Ishikawa (cell line): ENCODE results near the gene DGKG.

Experiments used
- CEBPB ChIP-seq: IDR thresholded peaks from 2 replicates; pipeline ENCODE4 v1.6.1; 2012
- CREB1 ChIP-seq: IDR thresholded peaks from 2 replicates; pipeline ENCODE4 v1.6.1; 2012; ENCODE audit warnings: low read depth
- EGR1 ChIP-seq: IDR thresholded peaks from 2 replicates; pipeline ENCODE4 v1.6.1; 2012
- EP300 ChIP-seq: IDR thresholded peaks from 2 replicates; pipeline ENCODE4 v1.6.1; 2012; ENCODE audit warnings: borderline replicate concordance
- FOXM1 ChIP-seq: IDR thresholded peaks from 2 replicates; pipeline ENCODE4 v1.6.1; 2012; ENCODE audit warnings: low read depth, borderline replicate concordance
- MAX ChIP-seq: IDR thresholded peaks from 2 replicates; pipeline ENCODE4 v1.6.1; 2012
- NFIC ChIP-seq: IDR thresholded peaks from 2 replicates; pipeline ENCODE4 v1.6.1; 2012
- RAD21 ChIP-seq: IDR thresholded peaks from 2 replicates; pipeline ENCODE4 v1.6.1; 2012; ENCODE audit warnings: low read depth
- REST ChIP-seq: IDR thresholded peaks from 2 replicates; pipeline ENCODE4 v1.6.1; 2012; ENCODE audit warnings: low read depth, mild to moderate bottlenecking
- TAF1 ChIP-seq: IDR thresholded peaks from 2 replicates; pipeline ENCODE4 v1.6.1; 2012; ENCODE audit warnings: low read depth, mild to moderate bottlenecking
- TCF12 ChIP-seq: IDR thresholded peaks from 2 replicates; pipeline ENCODE4 v1.6.1; 2012; ENCODE audit warnings: low read depth
- TEAD4 ChIP-seq: IDR thresholded peaks from 2 replicates; pipeline ENCODE4 v1.6.1; 2012
- USF1 ChIP-seq: IDR thresholded peaks from 2 replicates; pipeline ENCODE4 v1.6.1; 2012
- YY1 ChIP-seq: IDR thresholded peaks from 2 replicates; pipeline ENCODE4 v1.6.1; 2012; ENCODE audit warnings: low read depth
- ZBTB7A ChIP-seq: IDR thresholded peaks from 2 replicates; pipeline ENCODE4 v1.6.1; 2012; ENCODE audit warnings: low read depth

Gene DGKG

GRCh38 chr3:186097663-186098451 is 264.2 kb downstream of the DGKG start:
- peak; percentile 53; the same call in 1 of the 2 replicates for TF ChIP-seq CREB1
- no peak for TF ChIP-seq EGR1
- TF ChIP-seq TAF1 = peak; percentile 49; the same call in 1 of the 2 replicates
- TF ChIP-seq REST = no peak
- TF ChIP-seq FOXM1 = peak; percentile 90
- no peak; the same call in 1 of the 2 replicates for TF ChIP-seq RAD21
- peak; percentile 54; the same call in 1 of the 2 replicates for TF ChIP-seq CEBPB
- TF ChIP-seq TEAD4 = peak; percentile 81
- TF ChIP-seq USF1 = peak; percentile 6; the same call in 1 of the 2 replicates
- TF ChIP-seq MAX = peak; percentile 86
- TF ChIP-seq YY1 = peak; percentile 75
- 0 out of 2 replicates have a peak, but pooled peaks have one; percentile 71 for TF ChIP-seq ZBTB7A
- peak; percentile 91 for TF ChIP-seq EP300
- TF ChIP-seq NFIC = peak; percentile 99
- TF ChIP-seq TCF12 = peak; percentile 93

GRCh38 chr3:186097317-186097662 is 264.7 kb downstream of the DGKG start:
- no peak for TF ChIP-seq RAD21
- TF ChIP-seq YY1 = no peak
- no peak for TF ChIP-seq TAF1
- TF ChIP-seq EGR1 = no peak
- no peak for TF ChIP-seq EP300
- TF ChIP-seq ZBTB7A = no peak
- TF ChIP-seq TCF12 = no peak
- no peak for TF ChIP-seq CEBPB
- no peak for TF ChIP-seq FOXM1
- TF ChIP-seq REST = no peak
- no peak for TF ChIP-seq NFIC
- TF ChIP-seq TEAD4 = no peak
- no peak for TF ChIP-seq CREB1
- no peak for TF ChIP-seq USF1
- no peak for TF ChIP-seq MAX
